Measurements from ENCODE around the gene SCT. TPM values are rescaled to one million over a fixed set of nuclear protein-coding genes. Genes with fewer than 3 reads are reported as not detected.

Gene SCT
- total RNA-seq, 1 experiment from 2014 or later, result not detected

- intact Hi-C loops (cut with micrococcal nuclease; ENCODE audit: unreplicated experiment), result no loop called here
- BruUV-seq (replicated peaks), result no TSS peak
- no peak overlapping the region for H3K27ac ChIP-seq (ENCODE audit: low read length)
Measured at GRCh38 chr11:619628-620050, 7.3 kb downstream of the SCT start.

GRCh38 chr11:618856-619627, 7.9 kb downstream of the SCT start:
- intact Hi-C loops (cut with micrococcal nuclease; ENCODE audit: unreplicated experiment), result no loop called here
- H3K4me1 ChIP-seq (ENCODE audit: control insufficient read depth, insufficient read depth, low read length), result peaks cover 28% of the 10 kb centered on the region

More at GRCh38 chr11:619628-620050, 7.3 kb downstream of the SCT start:
- Histone ChIP-seq H3K9me3 (ENCODE audit: control insufficient read depth, insufficient read depth, low read depth, low read length) (no peaks in the 10 kb centered on the region), H3K4me1 (ENCODE audit: control insufficient read depth, insufficient read depth, low read length) (peaks cover 22% of the 10 kb centered on the region), H3K36me3 (ENCODE audit: control insufficient read depth, insufficient read depth, low read length) (no peaks in the 10 kb centered on the region; the same call in 1 of the 2 replicates), H3K27me3 (ENCODE audit: control insufficient read depth, insufficient read depth, low read length) (no peaks in the 10 kb centered on the region), H3K4me3 (ENCODE audit: low read depth in 2 of 2, low read length in 2 of 2) (no peak overlapping the region)
- ATAC-seq (no peak), DNase-seq (ENCODE audit: low read depth, low spot score) (no peak)
- TF ChIP-seq CTCF (IDR thresholded peaks at IDR 0.05) (no peak), POLR2AphosphoS5 (IDR thresholded peaks at IDR 0.05; ENCODE audit: low read depth, low read length) (no peak), TCF7L2 (IDR thresholded peaks at IDR 0.05; ENCODE audit: low read depth, low read length) (no peak), REST (IDR thresholded peaks at IDR 0.05; ENCODE audit: insufficient read depth in 1 of 2, low read depth in 2 of 2, low read length in 1 of 2) (no peak), SIN3A (IDR thresholded peaks at IDR 0.05; ENCODE audit: borderline replicate concordance, insufficient read depth, low read depth, low read length) (no peak)
- ChIA-PET CTCF (no interaction called here), POLR2A (no interaction called here)
- in situ Hi-C loops (cut with HindIII; ENCODE audit: low pct_unique_long_range_greater_than_20kb, low sequenced_read_pairs), result no loop called here

More at GRCh38 chr11:618856-619627, 7.9 kb downstream of the SCT start:
- H3K9me3 ChIP-seq (ENCODE audit: control insufficient read depth, insufficient read depth, low read depth, low read length), result no peaks in the 10 kb centered on the region
- ATAC-seq (no peak), DNase-seq (ENCODE audit: low read depth, low spot score) (no peak)
- no TSS peak for BruUV-seq (replicated peaks)
- no peak overlapping the region for H3K27ac ChIP-seq (ENCODE audit: low read length)
- no peak overlapping the region for H3K4me3 ChIP-seq (ENCODE audit: low read depth in 2 of 2, low read length in 2 of 2)
- TF ChIP-seq CTCF (IDR thresholded peaks at IDR 0.05), result no peak
- TF ChIP-seq TCF7L2 (IDR thresholded peaks at IDR 0.05; ENCODE audit: low read depth, low read length), result no peak
- no peak for TF ChIP-seq POLR2AphosphoS5 (IDR thresholded peaks at IDR 0.05; ENCODE audit: low read depth, low read length)
- no peak for TF ChIP-seq REST (IDR thresholded peaks at IDR 0.05; ENCODE audit: insufficient read depth in 1 of 2, low read depth in 2 of 2, low read length in 1 of 2)
- no peak for TF ChIP-seq SIN3A (IDR thresholded peaks at IDR 0.05; ENCODE audit: borderline replicate concordance, insufficient read depth, low read depth, low read length)
- no peaks in the 10 kb centered on the region for H3K27me3 ChIP-seq (ENCODE audit: control insufficient read depth, insufficient read depth, low read length)
- in situ Hi-C loops (cut with HindIII; ENCODE audit: low pct_unique_long_range_greater_than_20kb, low sequenced_read_pairs), result no loop called here
- no peaks in the 10 kb centered on the region; the same call in 1 of the 2 replicates for H3K36me3 ChIP-seq (ENCODE audit: control insufficient read depth, insufficient read depth, low read length)
- ChIA-PET CTCF (no interaction called here), POLR2A (no interaction called here)

All from Panc1 (cell line).